ENCODE data around the gene THOC1.

Gene THOC1

DNA sequence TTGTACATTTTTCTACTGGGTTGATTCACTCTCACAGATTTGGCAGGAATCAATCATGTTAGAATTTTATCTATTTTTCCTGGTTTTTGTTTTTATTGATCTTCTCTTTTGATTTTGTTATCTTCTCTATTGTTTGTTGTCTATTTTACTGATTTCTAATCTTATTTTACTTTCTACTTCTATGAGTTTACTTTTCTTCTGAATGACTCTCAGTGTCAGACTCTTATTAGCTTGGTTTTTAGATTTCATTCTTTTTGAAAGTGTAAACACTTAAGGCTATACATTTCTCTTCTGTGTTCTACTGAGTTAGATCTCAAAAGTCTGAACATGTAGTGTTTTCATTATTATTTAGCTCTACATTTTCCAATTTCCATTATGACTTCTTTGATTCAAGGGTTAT, 47.1 kb downstream of the THOC1 start:
- Histone ChIP-seq H3K9me3 (ENCODE audit: control insufficient read depth in 1 of 2, low read length in 2 of 2) (no peaks in the 10 kb centered on the region), H3K4me3 (ENCODE audit: low read depth in 1 of 2, low read length in 2 of 2) (no peak overlapping the region), H3K36me3 (ENCODE audit: control insufficient read depth in 1 of 2, insufficient read depth in 2 of 2, low read length in 2 of 2) (peaks cover 26 to 64% of the 10 kb centered on the region in 2 donors), H3K4me1 (ENCODE audit: control insufficient read depth in 1 of 2, insufficient read depth in 2 of 2, low read length in 2 of 2) (no peaks in the 10 kb centered on the region), H3K27ac (ENCODE audit: low read depth, low read length) (no peak overlapping the region), H3K27me3 (ENCODE audit: control insufficient read depth in 1 of 2, insufficient read depth in 2 of 2, low read length in 2 of 2) (no peaks in the 10 kb centered on the region), H3K9ac (ENCODE audit: low read depth in 1 of 2, low read length in 2 of 2) (no peak overlapping the region)

- H3K9ac ChIP-seq (ENCODE audit: low read depth in 1 of 2, low read length in 2 of 2) = no peak overlapping the region
Observed at GRCh38 chr18:217532-218336, 50.1 kb downstream of the THOC1 start.

GRCh38 chr18:215448-216010, 52.3 kb downstream of the THOC1 start:
- Histone ChIP-seq H3K4me3 (ENCODE audit: low read depth in 1 of 2, low read length in 2 of 2) (no peak overlapping the region), H3K4me1 (ENCODE audit: control insufficient read depth in 1 of 2, insufficient read depth in 2 of 2, low read length in 2 of 2) (no peaks in the 10 kb centered on the region), H3K9ac (ENCODE audit: low read depth in 1 of 2, low read length in 2 of 2) (no peak overlapping the region), H3K9me3 (ENCODE audit: control insufficient read depth in 1 of 2, low read length in 2 of 2) (no peaks in the 10 kb centered on the region), H3K27ac (ENCODE audit: low read depth, low read length) (no peak overlapping the region), H3K36me3 (ENCODE audit: control insufficient read depth in 1 of 2, insufficient read depth in 2 of 2, low read length in 2 of 2) (peaks cover 46 to 82% of the 10 kb centered on the region in 2 donors), H3K27me3 (ENCODE audit: control insufficient read depth in 1 of 2, insufficient read depth in 2 of 2, low read length in 2 of 2) (no peaks in the 10 kb centered on the region)

More at GRCh38 chr18:217532-218336, 50.1 kb downstream of the THOC1 start:
- Histone ChIP-seq H3K9me3 (ENCODE audit: control insufficient read depth in 1 of 2, low read length in 2 of 2) (no peaks in the 10 kb centered on the region), H3K4me3 (ENCODE audit: low read depth in 1 of 2, low read length in 2 of 2) (no peak overlapping the region), H3K27ac (ENCODE audit: low read depth, low read length) (no peak overlapping the region), H3K36me3 (ENCODE audit: control insufficient read depth in 1 of 2, insufficient read depth in 2 of 2, low read length in 2 of 2) (peaks cover 39 to 64% of the 10 kb centered on the region in 2 donors), H3K27me3 (ENCODE audit: control insufficient read depth in 1 of 2, insufficient read depth in 2 of 2, low read length in 2 of 2) (no peaks in the 10 kb centered on the region), H3K4me1 (ENCODE audit: control insufficient read depth in 1 of 2, insufficient read depth in 2 of 2, low read length in 2 of 2) (no peaks in the 10 kb centered on the region)

- Histone ChIP-seq H3K9ac (ENCODE audit: low read depth in 1 of 2, low read length in 2 of 2) (no peak overlapping the region), H3K36me3 (ENCODE audit: control insufficient read depth in 1 of 2, insufficient read depth in 2 of 2, low read length in 2 of 2) (peaks cover 46 to 77% of the 10 kb centered on the region in 2 donors)
Observed at GRCh38 chr18:213966-214365, 53.9 kb downstream of the THOC1 start.

GRCh38 chr18:213505-213904, 54.3 kb downstream of the THOC1 start:
- Histone ChIP-seq H3K4me1 (ENCODE audit: control insufficient read depth in 1 of 2, insufficient read depth in 2 of 2, low read length in 2 of 2) (peaks cover 0 to 8% of the 10 kb centered on the region in 2 donors), H3K27ac (ENCODE audit: low read depth, low read length) (no peak overlapping the region), H3K27me3 (ENCODE audit: control insufficient read depth in 1 of 2, insufficient read depth in 2 of 2, low read length in 2 of 2) (no peaks in the 10 kb centered on the region), H3K36me3 (ENCODE audit: control insufficient read depth in 1 of 2, insufficient read depth in 2 of 2, low read length in 2 of 2) (peaks cover 46 to 74% of the 10 kb centered on the region in 2 donors), H3K4me3 (ENCODE audit: low read depth in 1 of 2, low read length in 2 of 2) (no peak overlapping the region), H3K9ac (ENCODE audit: low read depth in 1 of 2, low read length in 2 of 2) (no peak overlapping the region), H3K9me3 (ENCODE audit: control insufficient read depth in 1 of 2, low read length in 2 of 2) (no peaks in the 10 kb centered on the region)

More at GRCh38 chr18:213966-214365, 53.9 kb downstream of the THOC1 start:
- Histone ChIP-seq H3K27ac (ENCODE audit: low read depth, low read length) (no peak overlapping the region), H3K9me3 (ENCODE audit: control insufficient read depth in 1 of 2, low read length in 2 of 2) (no peaks in the 10 kb centered on the region), H3K27me3 (ENCODE audit: control insufficient read depth in 1 of 2, insufficient read depth in 2 of 2, low read length in 2 of 2) (no peaks in the 10 kb centered on the region), H3K4me1 (ENCODE audit: control insufficient read depth in 1 of 2, insufficient read depth in 2 of 2, low read length in 2 of 2) (peaks cover 0 to 8% of the 10 kb centered on the region in 2 donors), H3K4me3 (ENCODE audit: low read depth in 1 of 2, low read length in 2 of 2) (no peak overlapping the region)

DNA sequence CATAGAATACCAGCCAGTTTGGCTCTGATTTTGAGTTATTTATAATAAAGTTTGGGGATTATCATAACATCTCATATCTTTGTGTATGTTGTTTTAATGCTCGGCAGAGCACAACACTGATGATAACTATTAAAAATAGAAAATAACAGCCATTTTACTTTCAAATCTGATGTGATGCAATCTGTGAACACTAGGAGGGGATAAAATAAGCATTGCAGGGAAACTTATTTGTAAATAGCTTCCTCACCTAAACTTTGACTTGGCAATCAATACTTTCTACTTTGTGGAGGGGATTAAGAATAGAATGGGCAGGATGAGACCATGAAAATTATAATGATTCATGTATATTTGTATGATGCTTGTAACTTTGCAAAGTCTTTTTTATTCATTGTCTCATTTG, 55.1 kb downstream of the THOC1 start:
- H3K4me1 ChIP-seq (ENCODE audit: control insufficient read depth in 1 of 2, insufficient read depth in 2 of 2, low read length in 2 of 2) = peaks cover 0 to 8% of the 10 kb centered on the region in 2 donors
- no peaks in the 10 kb centered on the region for H3K27me3 ChIP-seq (ENCODE audit: control insufficient read depth in 1 of 2, insufficient read depth in 2 of 2, low read length in 2 of 2)
- no peak overlapping the region for H3K9ac ChIP-seq (ENCODE audit: low read depth in 1 of 2, low read length in 2 of 2)
- H3K9me3 ChIP-seq (ENCODE audit: control insufficient read depth in 1 of 2, low read length in 2 of 2) = no peaks in the 10 kb centered on the region
- H3K36me3 ChIP-seq (ENCODE audit: control insufficient read depth in 1 of 2, insufficient read depth in 2 of 2, low read length in 2 of 2) = peaks cover 41 to 67% of the 10 kb centered on the region in 2 donors
- H3K4me3 ChIP-seq (ENCODE audit: low read depth in 1 of 2, low read length in 2 of 2) = no peak overlapping the region
- H3K27ac ChIP-seq (ENCODE audit: low read depth, low read length) = no peak overlapping the region

- Histone ChIP-seq H3K27me3 (ENCODE audit: control insufficient read depth in 1 of 2, insufficient read depth in 2 of 2, low read length in 2 of 2) (no peaks in the 10 kb centered on the region), H3K36me3 (ENCODE audit: control insufficient read depth in 1 of 2, insufficient read depth in 2 of 2, low read length in 2 of 2) (peaks cover 30 to 58% of the 10 kb centered on the region in 2 donors), H3K27ac (ENCODE audit: low read depth, low read length) (no peak overlapping the region), H3K4me3 (ENCODE audit: low read depth in 1 of 2, low read length in 2 of 2) (no peak overlapping the region), H3K4me1 (ENCODE audit: control insufficient read depth in 1 of 2, insufficient read depth in 2 of 2, low read length in 2 of 2) (peaks cover 0 to 8% of the 10 kb centered on the region in 2 donors), H3K9me3 (ENCODE audit: control insufficient read depth in 1 of 2, low read length in 2 of 2) (no peaks in the 10 kb centered on the region), H3K9ac (ENCODE audit: low read depth in 1 of 2, low read length in 2 of 2) (no peak overlapping the region)
Observed at GRCh38 chr18:211582-211981, 56.3 kb downstream of the THOC1 start.

- H3K4me3 ChIP-seq (ENCODE audit: low read depth in 1 of 2, low read length in 2 of 2) = no peak overlapping the region
- no peak overlapping the region for H3K27ac ChIP-seq (ENCODE audit: low read depth, low read length)
- no peak overlapping the region for H3K9ac ChIP-seq (ENCODE audit: low read depth in 1 of 2, low read length in 2 of 2)
- H3K9me3 ChIP-seq (ENCODE audit: control insufficient read depth in 1 of 2, low read length in 2 of 2) = no peaks in the 10 kb centered on the region
- no peaks in the 10 kb centered on the region for H3K27me3 ChIP-seq (ENCODE audit: control insufficient read depth in 1 of 2, insufficient read depth in 2 of 2, low read length in 2 of 2)
- H3K4me1 ChIP-seq (ENCODE audit: control insufficient read depth in 1 of 2, insufficient read depth in 2 of 2, low read length in 2 of 2) = peaks cover 0 to 8% of the 10 kb centered on the region in 2 donors
- H3K36me3 ChIP-seq (ENCODE audit: control insufficient read depth in 1 of 2, insufficient read depth in 2 of 2, low read length in 2 of 2) = peaks cover 33 to 57% of the 10 kb centered on the region in 2 donors
Observed at GRCh38 chr18:210733-211132, 57.1 kb downstream of the THOC1 start.

- H3K27me3 ChIP-seq (ENCODE audit: control insufficient read depth in 1 of 2, insufficient read depth in 2 of 2, low read length in 2 of 2) = no peaks in the 10 kb centered on the region
- no peak overlapping the region for H3K9ac ChIP-seq (ENCODE audit: low read depth in 1 of 2, low read length in 2 of 2)
- no peak overlapping the region for H3K27ac ChIP-seq (ENCODE audit: low read depth, low read length)
- no peak overlapping the region for H3K4me3 ChIP-seq (ENCODE audit: low read depth in 1 of 2, low read length in 2 of 2)
- peaks cover 0 to 8% of the 10 kb centered on the region in 2 donors for H3K4me1 ChIP-seq (ENCODE audit: control insufficient read depth in 1 of 2, insufficient read depth in 2 of 2, low read length in 2 of 2)
- H3K36me3 ChIP-seq (ENCODE audit: control insufficient read depth in 1 of 2, insufficient read depth in 2 of 2, low read length in 2 of 2) = peaks cover 33 to 57% of the 10 kb centered on the region in 2 donors
- H3K9me3 ChIP-seq (ENCODE audit: control insufficient read depth in 1 of 2, low read length in 2 of 2) = no peaks in the 10 kb centered on the region
Observed at GRCh38 chr18:210075-210474, 57.8 kb downstream of the THOC1 start.

DNA sequence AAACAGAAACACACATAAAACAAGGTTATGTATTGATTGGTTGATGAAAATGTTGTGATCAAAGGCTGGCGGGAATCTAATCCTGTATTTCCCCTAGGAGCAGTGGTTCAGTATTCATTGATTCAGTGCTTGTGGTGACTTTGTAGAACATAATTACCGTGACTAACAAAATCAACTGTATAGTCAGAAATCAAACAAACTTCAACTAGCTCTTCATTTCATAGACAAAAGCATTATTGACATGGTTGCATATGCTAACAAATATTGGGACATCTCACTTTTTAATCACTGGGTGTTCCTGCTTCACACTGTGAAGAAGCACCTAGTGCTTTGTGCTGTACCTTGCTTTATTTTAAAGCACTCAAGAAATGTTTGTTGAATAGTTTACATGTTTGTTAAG, 68.1 kb downstream of the THOC1 start:
- Histone ChIP-seq H3K27ac (ENCODE audit: low read depth, low read length) (no peak overlapping the region), H3K36me3 (ENCODE audit: control insufficient read depth in 1 of 2, insufficient read depth in 2 of 2, low read length in 2 of 2) (peaks cover 4 to 64% of the 10 kb centered on the region in 2 donors)

More for the DNA sequence above, 68.1 kb downstream of the THOC1 start:
- no peaks in the 10 kb centered on the region for H3K27me3 ChIP-seq (ENCODE audit: control insufficient read depth in 1 of 2, insufficient read depth in 2 of 2, low read length in 2 of 2)
- no peaks in the 10 kb centered on the region for H3K9me3 ChIP-seq (ENCODE audit: control insufficient read depth in 1 of 2, low read length in 2 of 2)
- no peak overlapping the region for H3K4me3 ChIP-seq (ENCODE audit: low read depth in 1 of 2, low read length in 2 of 2)
- H3K9ac ChIP-seq (ENCODE audit: low read depth in 1 of 2, low read length in 2 of 2) = no peak overlapping the region
- no peaks in the 10 kb centered on the region for H3K4me1 ChIP-seq (ENCODE audit: control insufficient read depth in 1 of 2, insufficient read depth in 2 of 2, low read length in 2 of 2)
